Large intestine (tissue), 3 donors: Measurements from ENCODE around the gene NRF1. TPM values are rescaled to one million over a fixed set of nuclear protein-coding genes. Genes with fewer than 3 reads are reported as not detected.
A peak's percentile ranks its signal among the peaks of the same experiment; 100 is the strongest.

Experiments
- DNase-seq, 2 donors: peaks; one replicate each; pipeline versions ENCODE4 v3.0.0 to v3.0.0-alpha.2; 2013
- H3K27ac ChIP-seq: one replicate; pipeline ENCODE4 v1.5.1; 2013; ENCODE audit warnings: low read length
- H3K27me3 ChIP-seq: 2 replicates; pipeline ENCODE4 v1.6.1; 2013; ENCODE audit warnings: low read length; ENCODE audit not compliant: control insufficient read depth, insufficient read depth
- H3K36me3 ChIP-seq: 2 replicates; pipeline ENCODE4 v1.6.1; 2013; ENCODE audit warnings: low read length; ENCODE audit not compliant: control insufficient read depth, insufficient read depth
- H3K4me1 ChIP-seq: one replicate; pipeline ENCODE4 v1.6.1; 2013; ENCODE audit warnings: low read length; ENCODE audit not compliant: control insufficient read depth, insufficient read depth
- H3K4me3 ChIP-seq: one replicate; pipeline ENCODE4 v1.5.1; 2013; ENCODE audit warnings: low read length
- H3K9me3 ChIP-seq: one replicate; pipeline ENCODE4 v1.6.1; 2013; ENCODE audit warnings: mild to moderate bottlenecking, low read depth, low read length, moderate library complexity; ENCODE audit not compliant: control insufficient read depth
- WGBS: methylation state at CpG from one replicate; pipeline ENCODE4 v1.1.5; 2013; ENCODE audit warnings: low lambda C conversion rate; ENCODE audit not compliant: insufficient coverage; 5-methylcytosine and 5-hydroxymethylcytosine counted together
- polyA plus RNA-seq: library from polyadenylated mRNA; unstranded; fragments of 120-200 nt; gene quantifications from one replicate; pipeline ENCODE4 v1.2.1, GENCODE V29; 2013

The NRF1 gene
- polyA plus RNA-seq, 1 donor = 17.4 TPM

DNA sequence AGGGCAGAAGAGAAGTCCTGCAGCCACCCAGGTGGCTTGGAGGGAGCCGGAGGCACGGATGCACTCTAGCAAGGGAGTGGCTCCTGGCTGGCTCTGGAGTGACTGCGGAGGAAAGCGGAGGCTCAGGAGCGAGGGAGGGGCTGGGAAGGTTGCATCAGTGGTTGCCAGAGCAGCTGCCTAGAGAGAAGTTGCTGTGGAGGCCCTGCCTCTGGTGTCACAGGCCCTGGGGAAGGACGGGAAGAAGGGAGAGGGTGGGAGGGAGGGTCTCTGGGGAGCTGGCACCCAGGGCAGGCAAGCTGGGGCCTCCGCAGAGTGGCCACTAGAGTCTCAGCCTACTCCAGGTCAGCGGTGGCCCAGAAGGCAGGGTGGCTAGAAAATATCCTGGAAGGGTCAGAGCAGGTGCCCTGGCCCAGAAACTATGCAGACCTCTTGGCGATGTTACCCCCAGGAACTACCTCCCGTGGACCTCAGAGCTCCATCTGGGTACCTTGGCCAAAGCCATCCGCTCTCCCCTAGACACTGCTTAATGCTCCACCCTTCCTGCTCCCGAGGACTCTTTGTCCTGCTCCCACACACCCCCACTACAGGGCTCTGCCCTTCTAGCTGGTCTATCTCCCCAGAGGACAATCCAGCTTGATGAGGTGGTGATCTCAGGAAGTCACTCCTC is 164.3 kb downstream of the NRF1 start:
- H3K27me3 ChIP-seq = peaks cover 58% of the 10 kb centered on the region
- WGBS = no CpG with 5 or more reads among the region's 12 CpGs
- peaks cover 15% of the 10 kb centered on the region for H3K4me1 ChIP-seq

DNA sequence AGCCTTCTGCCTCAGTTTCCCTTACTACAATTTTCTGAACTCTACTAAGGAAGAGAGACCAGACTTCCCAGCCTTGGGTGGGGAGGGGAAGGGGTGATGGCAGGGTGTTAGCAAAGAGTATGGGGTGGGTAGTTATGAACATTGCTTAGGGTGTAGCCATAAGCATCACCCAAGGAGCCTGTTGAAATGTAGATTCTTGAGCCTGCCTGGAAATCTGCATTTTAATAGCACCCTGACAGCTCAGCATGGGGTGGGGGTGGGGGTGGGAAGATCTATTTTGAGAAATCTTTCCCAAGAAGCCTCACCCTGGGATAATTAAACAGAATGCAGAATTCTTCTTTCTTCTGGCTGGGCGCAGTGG is 164.8 kb downstream of the NRF1 start:
- peaks cover 19% of the 10 kb centered on the region for H3K4me1 ChIP-seq
- H3K4me3 ChIP-seq = no peak overlapping the region
- DNase-seq = no peak
- no peaks in the 10 kb centered on the region for H3K36me3 ChIP-seq
- H3K9me3 ChIP-seq = peaks cover 13% of the 10 kb centered on the region
- H3K27ac ChIP-seq = no peak overlapping the region
- peaks cover 63% of the 10 kb centered on the region for H3K27me3 ChIP-seq
- WGBS = no CpG with 5 or more reads among the region's 1 CpG

More for the DNA sequence above, 164.3 kb downstream of the NRF1 start:
- Histone ChIP-seq H3K9me3 (peaks cover 13% of the 10 kb centered on the region), H3K4me3 (no peak overlapping the region), H3K27ac (no peak overlapping the region), H3K36me3 (no peaks in the 10 kb centered on the region)
- no peak for DNase-seq

DNA sequence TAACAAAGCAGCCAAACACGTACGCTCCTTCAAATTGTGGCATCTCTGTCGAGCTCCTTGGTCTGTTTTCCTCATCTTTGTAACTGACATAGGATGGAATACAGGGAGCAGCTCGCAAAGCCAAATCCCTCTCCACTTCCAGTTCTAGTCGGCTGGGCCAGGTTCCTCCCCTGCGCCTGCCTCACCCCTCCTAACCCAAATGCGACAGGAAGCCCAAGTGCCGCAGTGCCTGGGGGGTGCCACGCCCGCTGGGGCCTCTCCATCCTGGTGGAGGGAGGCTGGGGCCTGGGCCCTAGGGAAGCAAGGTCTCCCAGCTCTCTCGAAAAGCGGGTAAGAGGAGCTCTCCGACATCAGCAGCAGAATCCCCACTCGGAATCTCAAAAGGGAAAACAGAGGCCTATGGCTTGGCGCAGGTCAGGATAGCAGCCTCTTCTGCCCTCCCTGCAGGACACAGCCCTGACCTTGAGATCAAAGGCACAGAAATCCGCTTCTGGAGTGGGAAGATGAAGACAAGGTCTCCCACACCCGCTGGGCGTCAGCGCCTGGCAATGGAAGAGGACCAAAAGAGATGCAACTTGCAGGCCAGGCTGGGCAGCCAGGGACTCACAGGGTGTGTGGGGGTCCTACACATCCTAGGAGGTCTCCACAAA is 165.8 kb downstream of the NRF1 start:
- H3K27me3 ChIP-seq = peaks cover 73% of the 10 kb centered on the region
- no peak overlapping the region for H3K4me3 ChIP-seq
- no peak overlapping the region for H3K27ac ChIP-seq
- H3K4me1 ChIP-seq = peaks cover 26% of the 10 kb centered on the region
- H3K9me3 ChIP-seq = peaks cover 13% of the 10 kb centered on the region
- no peak for DNase-seq
- no peaks in the 10 kb centered on the region for H3K36me3 ChIP-seq
- no CpG with 5 or more reads among the region's 19 CpGs for WGBS

DNA sequence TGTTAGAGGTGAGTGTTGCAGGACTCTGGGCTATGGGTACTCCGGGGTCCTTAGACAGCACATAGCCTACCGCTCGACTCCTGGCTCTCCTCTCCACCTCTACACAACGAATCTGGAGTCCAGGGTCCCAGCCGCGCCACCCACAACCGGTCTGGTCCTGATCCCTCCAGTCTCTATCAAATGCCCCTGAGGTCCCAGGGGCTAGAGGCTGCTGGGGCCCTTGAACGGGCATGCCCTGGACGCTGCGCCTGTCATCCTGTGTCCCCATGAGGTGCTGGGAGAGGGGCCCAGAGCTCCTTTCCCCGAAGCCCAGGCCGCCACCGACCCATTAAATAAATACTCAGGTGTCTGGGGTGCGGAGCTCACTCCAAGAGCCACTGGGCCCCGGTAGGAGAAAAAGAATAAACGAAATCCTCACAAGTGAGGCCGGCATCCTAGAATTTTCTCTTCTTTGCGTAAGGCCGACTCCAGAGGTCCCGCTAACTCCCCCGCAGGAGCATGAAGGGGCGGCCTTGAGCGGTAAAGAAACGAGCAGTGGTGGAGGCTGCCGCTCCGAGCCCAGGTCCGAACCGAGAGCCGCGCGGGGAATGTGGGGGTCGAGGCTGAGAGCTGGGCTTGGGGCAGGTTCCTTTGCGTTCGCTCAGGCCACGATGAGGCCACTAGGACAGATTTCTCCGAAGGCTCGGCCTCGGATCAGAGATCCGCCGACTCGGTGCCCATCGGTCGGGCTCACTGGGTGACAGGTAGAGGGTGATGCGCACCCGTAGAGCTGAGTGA is 166.7 kb downstream of the NRF1 start:
- no peak for DNase-seq
- Histone ChIP-seq H3K4me3 (peak overlapping the region; percentile 10), H3K4me1 (peaks cover 31% of the 10 kb centered on the region)

GRCh38 chr7:129778770-129779601 is 167.5 kb downstream of the NRF1 start:
- DNase-seq = peak in 1 of 2 donors; percentile 20
- Histone ChIP-seq H3K4me3 (peak overlapping the region; percentile 10), H3K36me3 (no peaks in the 10 kb centered on the region), H3K4me1 (peaks cover 31% of the 10 kb centered on the region), H3K9me3 (peaks cover 17% of the 10 kb centered on the region), H3K27me3 (peaks cover 87% of the 10 kb centered on the region), H3K27ac (no peak overlapping the region)
- WGBS = no CpG with 5 or more reads among the region's 84 CpGs

More for the DNA sequence above, 166.7 kb downstream of the NRF1 start:
- WGBS = no CpG with 5 or more reads among the region's 45 CpGs
- H3K27ac ChIP-seq = no peak overlapping the region
- peaks cover 79% of the 10 kb centered on the region for H3K27me3 ChIP-seq
- H3K9me3 ChIP-seq = peaks cover 17% of the 10 kb centered on the region
- no peaks in the 10 kb centered on the region for H3K36me3 ChIP-seq

DNA sequence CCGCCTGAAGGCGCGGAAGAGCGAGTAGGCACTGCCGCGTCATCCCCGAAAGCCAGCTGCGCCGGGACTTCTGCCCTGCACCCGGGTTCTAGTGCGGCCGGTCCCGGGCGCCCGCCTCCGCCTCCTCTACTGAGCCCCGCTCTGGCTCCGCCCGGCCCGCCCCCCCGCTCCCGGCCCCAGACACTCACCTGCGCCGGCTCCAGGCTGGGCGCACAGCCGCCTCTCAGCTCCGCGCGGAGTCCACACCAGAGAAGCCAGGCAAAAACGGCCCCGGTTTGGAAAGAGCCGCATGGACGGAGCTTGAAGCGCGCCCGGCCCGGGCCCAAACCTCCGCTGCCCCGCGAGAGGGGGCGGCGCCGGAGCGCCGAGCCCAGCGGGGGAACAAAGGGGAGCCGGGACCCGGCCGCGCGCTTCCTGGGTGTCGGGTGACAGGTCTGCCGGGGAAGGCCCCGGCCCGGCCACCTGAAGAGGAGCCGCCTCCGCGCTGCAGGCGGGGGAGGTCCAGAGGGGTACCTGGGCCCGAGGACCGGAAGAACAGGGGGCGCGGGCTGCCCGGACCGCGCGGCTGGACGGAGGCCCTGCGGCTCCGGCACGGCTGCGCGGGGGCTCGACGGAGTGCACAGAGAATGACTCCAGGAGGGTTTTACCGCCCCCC is 168.2 kb downstream of the NRF1 start:
- Histone ChIP-seq H3K4me3 (peak overlapping the region; percentile 18), H3K9me3 (peaks cover 22% of the 10 kb centered on the region), H3K27me3 (peaks cover 95% of the 10 kb centered on the region), H3K27ac (no peak overlapping the region), H3K4me1 (peaks cover 33% of the 10 kb centered on the region), H3K36me3 (no peaks in the 10 kb centered on the region)
- WGBS = no CpG with 5 or more reads among the region's 76 CpGs
- peak; percentile 29 to 77 for DNase-seq

DNA sequence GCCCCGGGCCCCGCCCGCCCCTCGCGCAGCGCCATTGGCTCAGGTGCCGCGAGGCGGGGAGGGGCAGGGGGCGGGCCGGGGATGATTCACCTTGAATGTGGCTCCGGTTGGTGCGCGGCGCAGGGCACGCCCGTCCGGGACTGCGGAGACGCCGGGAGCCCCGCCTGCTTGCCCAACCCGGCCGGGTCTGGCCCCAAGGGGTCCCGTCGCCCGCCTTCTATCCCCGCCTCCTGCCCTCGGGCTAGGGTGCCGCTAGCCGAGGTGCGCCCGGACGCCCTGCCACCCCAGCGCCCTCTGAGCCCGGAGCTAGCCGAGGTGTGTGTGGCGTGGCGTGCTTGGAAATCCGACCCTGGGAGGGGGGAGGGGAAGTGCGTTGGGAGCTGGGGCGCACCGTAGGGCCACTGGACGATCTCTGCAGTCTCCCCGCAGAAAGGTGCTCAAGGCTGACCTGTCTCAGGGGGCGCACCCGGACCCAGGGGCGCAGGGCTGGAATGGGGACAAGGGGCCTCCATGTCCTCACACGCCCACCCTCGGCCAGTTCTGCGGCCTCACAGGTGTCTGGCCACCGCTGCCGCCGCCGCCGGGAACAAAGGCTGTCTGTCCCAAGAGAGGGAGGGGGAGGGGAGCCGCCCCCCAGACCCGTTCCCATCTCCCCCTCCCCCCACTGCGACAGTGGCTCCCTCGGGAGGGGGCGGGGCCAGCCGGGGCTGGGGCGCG is 168.9 kb downstream of the NRF1 start:
- Histone ChIP-seq H3K36me3 (no peaks in the 10 kb centered on the region), H3K27me3 (peaks cover 96% of the 10 kb centered on the region), H3K4me1 (peaks cover 40% of the 10 kb centered on the region), H3K9me3 (peaks cover 25% of the 10 kb centered on the region), H3K4me3 (peak overlapping the region; percentile 39), H3K27ac (no peak overlapping the region)
- no CpG with 5 or more reads among the region's 64 CpGs for WGBS
- peak; percentile 43 to 82 for DNase-seq

GRCh38 chr7:129780974-129781927 is 169.7 kb downstream of the NRF1 start:
- peak overlapping the region; percentile 39 for H3K4me3 ChIP-seq
- WGBS = no CpG with 5 or more reads among the region's 55 CpGs
- H3K9me3 ChIP-seq = peaks cover 29% of the 10 kb centered on the region
- H3K27ac ChIP-seq = no peak overlapping the region
- no peaks in the 10 kb centered on the region for H3K36me3 ChIP-seq
- peaks cover 45% of the 10 kb centered on the region for H3K4me1 ChIP-seq
- DNase-seq = peak in 1 of 2 donors; percentile 20
- peaks cover 98% of the 10 kb centered on the region for H3K27me3 ChIP-seq
